Stimulated activated CD4-positive, alpha-beta T cell treated with anti-CD3 and anti-CD28 coated beads, Interleukin-1b, Interleukin-23, amount 100 ng/mL, for 48 hours (primary cell): ENCODE results near the gene CHSY1.
A peak's percentile ranks its signal among the peaks of the same experiment; 100 is the strongest.
"Not testable (repeated sequence)": the region's sequence is repeated elsewhere in the genome, so short reads cannot be mapped to it uniquely, and the experiment has no call there.

Experiments
- DNase-seq: peaks from one replicate; pipeline ENCODE4 v3.0.0-alpha.2; 2020

Gene CHSY1

DNA sequence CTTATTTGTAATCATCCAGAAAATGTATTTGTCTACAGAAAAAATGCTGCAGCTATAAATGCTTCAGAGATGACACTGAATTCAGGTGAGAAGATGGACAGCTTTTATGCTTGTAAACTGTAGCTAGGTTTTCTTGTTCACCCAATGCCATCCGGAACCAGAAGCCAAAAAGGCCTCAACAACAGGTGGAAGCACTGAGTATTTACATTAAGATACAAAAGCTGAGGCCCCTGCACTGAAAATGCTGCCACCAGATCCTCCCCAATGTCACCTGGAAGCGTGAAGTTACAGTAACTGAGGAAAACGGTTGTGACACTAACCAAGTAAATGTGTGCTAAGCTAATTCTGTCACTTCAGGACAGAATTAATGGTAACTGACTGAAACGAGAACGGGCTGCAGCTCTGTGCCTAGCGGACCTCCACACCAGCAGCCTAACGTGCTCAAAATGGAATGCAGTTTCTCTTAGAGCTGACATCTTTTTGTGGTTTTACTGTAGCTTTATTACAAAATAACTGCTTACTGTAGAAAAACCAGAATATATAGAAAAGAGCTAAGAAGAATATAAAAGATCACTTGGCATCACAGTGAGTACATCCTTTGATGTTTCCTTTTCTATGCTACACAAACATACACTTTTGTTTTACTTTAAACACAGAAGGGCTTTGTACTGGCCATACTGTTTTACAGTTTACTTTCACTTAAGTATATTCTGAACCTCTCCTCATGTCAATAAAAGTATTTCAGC lies 7.6 kb downstream of the CHSY1 start:
- DNase-seq, result no peak

- DNase-seq, result no peak
Observed at GRCh38 chr15:101243420-101243819, 8.4 kb downstream of the CHSY1 start.

DNA sequence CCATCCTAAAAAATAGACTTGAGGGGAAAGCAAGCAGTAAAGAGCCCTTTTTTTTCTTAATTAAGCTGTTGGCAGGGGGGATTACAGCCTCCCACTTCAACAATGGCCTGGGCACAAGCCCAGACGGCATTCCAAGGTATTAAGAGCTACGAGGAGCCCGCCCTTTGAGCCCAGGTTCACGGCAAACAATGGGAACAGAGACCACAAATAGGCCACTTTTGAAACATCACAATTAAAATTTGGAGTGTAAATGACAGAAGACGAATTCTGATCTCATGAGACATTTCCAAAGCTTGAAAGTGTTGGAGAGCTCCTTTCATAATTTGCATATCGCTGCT lies 8.9 kb downstream of the CHSY1 start:
- DNase-seq, result no peak

- DNase-seq, result peak; percentile 48
Observed at GRCh38 chr15:101242160-101242998, 9.5 kb downstream of the CHSY1 start.

- DNase-seq, result no peak
Observed at GRCh38 chr15:101240358-101240757, 11.5 kb downstream of the CHSY1 start.

DNA sequence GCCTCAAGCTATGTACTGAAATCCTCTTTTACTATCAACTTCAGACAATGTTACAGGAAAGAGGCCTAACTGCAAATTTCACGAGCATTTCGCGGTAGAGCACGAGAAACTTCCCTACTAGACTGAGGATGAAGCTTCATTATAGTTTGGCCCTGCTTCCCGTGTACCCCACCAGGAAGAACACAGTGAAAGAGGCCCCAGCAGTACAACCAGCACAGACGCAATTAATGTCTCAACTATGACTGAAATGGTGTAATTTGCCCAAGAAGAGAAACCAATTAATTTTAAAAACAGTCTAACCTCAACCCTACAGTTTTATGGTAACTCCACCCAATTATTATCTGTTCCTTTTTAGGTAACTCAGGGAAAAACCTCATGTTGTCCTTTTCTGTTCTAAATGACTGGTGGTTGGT lies 12.1 kb downstream of the CHSY1 start:
- no peak for DNase-seq

- no peak for DNase-seq
Observed at GRCh38 chr15:101237251-101237650, 14.6 kb downstream of the CHSY1 start.

DNA sequence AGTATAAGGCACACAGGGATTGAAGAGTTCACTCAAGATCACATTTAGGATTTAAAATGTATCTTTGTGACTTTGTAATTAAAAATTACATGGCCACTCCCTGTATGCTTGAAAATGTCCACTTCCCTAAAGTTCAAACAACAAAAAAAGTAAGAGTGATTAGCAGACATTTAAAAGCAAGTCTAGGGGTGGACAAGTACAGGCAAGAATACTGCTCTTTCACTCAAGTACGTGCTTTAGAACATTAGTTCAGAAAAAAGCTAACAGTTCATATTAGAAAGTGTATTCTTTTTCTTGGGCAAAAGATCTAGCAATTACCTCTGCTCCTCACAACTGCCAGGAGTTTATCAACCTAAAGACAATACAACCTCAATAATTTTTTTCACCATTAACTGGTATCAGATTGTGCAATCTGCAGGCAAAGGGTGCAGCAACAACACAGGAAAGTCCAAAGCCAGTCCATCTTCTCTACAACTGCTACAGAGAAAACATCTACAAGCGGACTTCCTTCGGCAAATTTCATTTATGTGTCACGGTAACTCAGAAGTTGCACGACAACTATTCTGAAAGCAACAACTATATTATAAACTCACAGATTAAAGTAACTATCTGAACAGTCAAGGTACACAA lies 18.1 kb downstream of the CHSY1 start:
- no peak for DNase-seq

- no peak for DNase-seq
Observed at GRCh38 chr15:101232677-101233076, 19.2 kb downstream of the CHSY1 start.

DNA sequence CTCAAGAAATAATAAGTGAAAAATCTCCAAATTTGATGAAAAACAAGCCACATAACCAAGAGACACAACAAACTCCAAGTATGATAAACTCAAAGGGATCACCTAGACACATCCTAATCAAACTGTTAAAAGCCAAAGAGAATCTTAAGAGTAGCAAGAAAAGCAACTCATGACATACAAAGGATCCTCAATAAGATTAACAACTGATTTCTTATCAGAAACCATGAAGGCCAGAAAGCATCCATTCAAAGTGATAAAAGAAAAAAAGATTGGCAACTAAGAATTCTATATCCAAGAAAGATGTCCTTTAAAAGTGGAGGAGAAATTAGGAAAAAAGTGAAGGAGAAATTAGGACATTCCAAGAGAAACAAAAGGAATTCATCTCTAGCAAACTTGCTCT lies 23.5 kb downstream of the CHSY1 start:
- no peak for DNase-seq

GRCh38 chr15:101225658-101226057 lies 26.2 kb downstream of the CHSY1 start:
- no peak for DNase-seq

DNA sequence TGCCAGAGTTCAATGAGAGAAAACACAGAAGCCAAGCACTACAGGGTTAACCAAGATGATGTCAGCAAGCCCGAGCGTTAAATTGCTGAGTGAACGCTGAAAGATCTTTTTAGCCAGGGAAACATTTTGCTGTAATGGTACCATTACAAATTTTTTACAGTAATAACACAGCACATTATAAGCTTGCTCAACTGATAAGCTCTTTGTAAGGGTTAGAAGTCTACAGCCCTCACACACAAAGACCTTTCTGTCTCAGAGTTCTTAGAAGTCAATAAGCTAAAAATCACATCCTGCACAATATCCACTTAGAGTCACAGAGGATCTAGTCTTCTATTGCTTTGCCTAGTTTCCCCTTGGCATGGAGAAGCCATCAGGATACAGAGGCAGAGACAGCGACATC lies 29.9 kb downstream of the CHSY1 start:
- no peak for DNase-seq

DNA sequence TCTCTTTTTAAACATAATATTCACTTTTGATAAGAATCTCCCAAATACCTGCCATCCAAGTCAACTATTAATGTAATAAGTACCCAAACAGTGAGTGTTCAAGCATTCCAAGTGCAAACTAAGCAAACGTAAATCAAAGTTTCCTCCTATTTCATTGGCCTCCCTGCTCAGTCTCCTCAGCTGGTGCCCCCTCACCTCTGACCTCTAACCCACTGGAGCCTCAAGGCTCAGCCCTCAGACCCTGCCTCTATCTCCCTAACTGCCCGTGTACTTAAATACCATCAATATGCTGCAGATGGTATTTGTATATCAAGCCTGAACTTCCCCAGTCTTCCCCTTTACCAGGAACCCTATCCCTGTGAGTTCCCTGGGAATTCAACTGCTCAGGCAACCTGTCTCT lies 31.8 kb downstream of the CHSY1 start:
- DNase-seq, result no peak

DNA sequence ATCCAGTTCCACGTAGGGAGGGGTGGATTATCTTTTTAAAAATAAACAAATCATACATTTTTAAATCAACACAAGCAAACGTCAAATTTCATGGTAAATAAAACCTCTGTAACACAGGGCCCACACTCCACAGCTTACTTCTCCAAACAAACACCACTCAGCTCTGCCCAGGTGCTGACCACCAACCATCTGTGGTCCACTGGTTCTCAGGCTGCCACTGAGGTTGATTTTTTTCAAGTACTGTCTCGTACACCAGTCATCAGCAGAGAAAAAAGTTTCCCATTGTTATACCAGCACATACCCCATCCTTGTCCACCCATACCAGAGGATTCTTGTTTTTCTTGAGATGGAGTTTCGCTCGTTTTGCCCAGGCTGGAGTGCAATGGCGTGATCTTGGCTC lies 32.4 kb downstream of the CHSY1 start:
- DNase-seq, result no peak

DNA sequence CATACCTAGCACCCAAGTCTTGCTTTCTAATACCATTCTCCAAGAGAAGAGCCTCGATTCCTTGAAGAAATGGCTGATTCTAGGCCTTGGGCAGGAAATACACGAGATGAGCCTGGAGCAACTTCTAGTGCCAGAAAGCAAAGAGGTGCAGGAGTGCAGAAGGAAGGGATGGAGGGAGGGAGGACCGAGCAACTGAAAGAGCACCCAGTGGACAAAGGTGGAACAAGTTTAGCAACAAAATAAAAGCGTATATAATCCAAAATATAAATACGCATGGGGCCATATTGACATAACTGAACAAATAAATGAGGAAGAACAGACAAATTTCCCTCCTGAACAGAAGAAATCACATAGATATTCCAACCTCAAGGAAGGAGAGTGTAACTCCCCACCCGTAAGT lies 34.4 kb downstream of the CHSY1 start:
- no peak for DNase-seq

DNA sequence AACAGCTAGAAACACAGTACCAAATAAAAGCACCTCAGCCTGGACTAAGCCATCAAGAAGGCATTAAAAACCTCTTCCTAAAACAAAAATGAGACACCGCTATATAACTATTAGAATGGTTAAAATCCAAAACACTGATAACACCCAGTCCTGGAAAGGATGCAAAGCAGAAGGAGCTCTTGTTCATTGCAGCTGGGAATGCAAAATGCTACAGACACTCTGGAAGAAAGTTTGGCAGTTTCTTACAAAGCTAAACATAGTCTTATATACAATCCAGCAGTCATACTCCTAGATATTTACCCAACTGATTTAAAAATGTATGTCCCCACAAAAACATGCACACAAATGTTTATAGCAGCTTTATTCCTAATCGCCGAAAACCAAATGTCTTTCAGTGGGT lies 35.7 kb downstream of the CHSY1 start:
- no peak for DNase-seq

- no peak for DNase-seq
Observed at GRCh38 chr15:101215681-101216080, 36.2 kb downstream of the CHSY1 start.

DNA sequence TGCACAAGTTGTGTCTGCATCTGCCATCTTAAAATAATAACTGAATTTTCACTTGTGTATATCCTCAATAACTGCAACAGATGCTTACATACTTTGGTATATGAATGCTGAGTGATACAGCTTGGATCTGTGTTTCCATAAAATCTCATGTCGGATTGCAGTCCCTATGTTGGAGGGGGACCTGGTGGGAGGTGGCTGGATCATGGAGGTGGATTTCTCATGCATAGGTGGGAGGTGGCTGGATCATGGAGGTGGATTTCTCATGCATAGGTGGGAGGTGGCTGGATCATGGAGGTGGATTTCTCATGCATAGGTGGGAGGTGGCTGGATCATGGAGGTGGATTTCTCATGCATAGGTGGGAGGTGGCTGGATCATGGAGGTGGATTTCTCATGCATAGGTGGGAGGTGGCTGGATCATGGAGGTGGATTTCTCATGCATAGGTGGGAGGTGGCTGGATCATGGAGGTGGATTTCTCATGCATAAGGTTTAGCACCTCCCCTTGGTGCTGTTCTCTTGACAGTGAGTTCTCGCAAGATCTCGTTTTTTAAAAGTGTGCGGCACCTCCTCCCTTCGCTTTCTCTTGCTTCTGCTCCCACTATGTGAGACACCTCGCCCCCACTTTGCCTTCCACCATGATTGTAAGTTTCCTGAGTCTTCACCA lies 37.3 kb downstream of the CHSY1 start:
- DNase-seq, result not testable (repeated sequence)

- no peak for DNase-seq
Observed at GRCh38 chr15:101213570-101213969, 38.3 kb downstream of the CHSY1 start.

DNA sequence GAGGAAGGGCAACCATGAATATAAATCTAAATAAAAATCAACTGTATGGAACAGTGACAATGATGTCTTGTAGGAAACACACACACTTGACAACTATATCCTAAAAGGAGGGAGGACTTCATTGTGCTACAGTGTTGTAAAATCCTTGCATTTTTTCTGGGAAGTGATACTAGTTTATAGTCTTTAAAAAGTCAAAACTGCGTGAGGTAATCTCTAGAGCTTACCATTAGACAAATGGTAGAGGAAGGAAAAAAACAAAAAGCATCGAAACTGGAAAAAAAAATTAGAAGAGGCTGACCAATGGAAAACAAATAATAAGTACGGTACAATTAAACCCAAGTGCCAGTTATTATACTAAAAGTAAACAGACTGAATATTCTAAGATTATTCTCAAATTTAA lies 38.7 kb downstream of the CHSY1 start:
- no peak for DNase-seq

DNA sequence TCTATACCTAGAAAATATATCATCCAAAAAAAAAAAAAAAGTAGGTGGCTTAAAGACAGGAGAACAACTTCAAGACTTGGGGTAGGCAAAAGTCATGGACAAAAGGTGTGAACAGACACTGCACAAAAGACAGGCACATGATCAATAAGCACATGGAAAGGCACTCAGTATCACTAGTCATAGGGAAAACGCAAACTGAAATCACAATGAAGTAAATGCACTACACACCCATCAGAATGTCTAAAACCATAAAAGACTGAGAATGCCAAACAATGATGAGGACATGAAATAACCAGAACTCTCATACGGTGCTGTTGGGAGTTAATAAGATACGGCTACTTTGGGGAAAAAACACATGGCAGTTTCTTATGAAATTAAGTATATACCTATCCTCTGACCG lies 40.0 kb downstream of the CHSY1 start:
- DNase-seq, result no peak

- DNase-seq, result no peak
Observed at GRCh38 chr15:101210466-101210865, 41.4 kb downstream of the CHSY1 start.

- no peak for DNase-seq
Observed at GRCh38 chr15:101210058-101210457, 41.8 kb downstream of the CHSY1 start.
